ENCODE data around the gene FAM168A.
A peak's percentile ranks its signal among the peaks of the same experiment; 100 is the strongest.

Gene FAM168A

DNA sequence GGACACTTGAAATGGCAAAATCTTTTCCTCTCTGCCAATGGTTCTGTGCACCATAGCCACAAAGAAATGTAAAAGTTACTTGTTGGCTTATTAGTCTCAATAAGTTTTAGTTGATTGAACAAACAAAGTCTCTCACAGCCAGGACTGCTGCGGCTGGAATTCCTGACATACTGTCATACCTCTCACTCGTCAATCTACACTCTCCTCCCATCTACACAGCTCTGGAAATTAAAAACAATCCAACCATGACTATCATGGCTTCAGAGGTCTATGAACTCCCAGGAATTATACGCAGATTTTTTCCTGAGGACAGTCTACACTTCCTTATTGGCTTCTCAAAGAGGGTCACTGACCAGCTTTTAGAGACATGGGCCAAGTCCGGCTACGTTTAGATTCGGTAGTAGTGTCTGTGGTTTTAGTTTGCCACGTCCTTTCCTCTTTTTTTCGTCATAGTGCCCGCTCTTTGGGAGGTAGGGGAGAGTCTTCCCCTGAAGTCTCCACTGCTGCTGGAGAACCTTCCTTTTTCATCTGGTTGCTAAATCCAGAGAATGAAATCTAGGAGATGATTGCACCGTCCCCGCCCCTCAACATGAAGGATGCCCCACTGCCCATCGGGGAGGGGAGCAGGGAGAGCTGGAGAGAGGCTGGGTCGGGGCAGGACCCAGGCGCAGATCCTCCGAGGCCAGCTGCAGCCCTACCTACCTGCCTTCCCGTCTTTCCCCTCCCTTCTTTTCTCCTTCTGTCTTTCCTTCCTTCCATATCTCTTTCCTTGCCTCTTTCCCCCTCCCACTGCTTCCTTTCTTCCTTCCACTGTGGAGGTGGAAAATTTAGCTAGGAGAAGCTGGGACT lies 47.4 kb upstream of the FAM168A start:
- Histone ChIP-seq H4K20me1 (ENCODE audit: insufficient read depth, low read length) (no peaks in the 10 kb centered on the region), H2AFZ (ENCODE audit: low read length) (0 out of 2 replicates have a peak overlapping the region, but pooled peaks have one; percentile 24), H3K4me1 (ENCODE audit: low read length) (0 out of 2 replicates have a peak, but pooled peaks cover 4% of the 10 kb centered on the region), H3K9me3 (replicated peaks; ENCODE audit: insufficient read depth, low read length) (no peaks in the 10 kb centered on the region), H3K9me2 (replicated peaks; ENCODE audit: insufficient read depth, low read length) (no peaks in the 10 kb centered on the region), H3K79me2 (ENCODE audit: low read length) (no peaks in the 10 kb centered on the region), H3K9ac (ENCODE audit: low read length) (no peak overlapping the region), H3K4me3 (ENCODE audit: low read length) (no peak overlapping the region), H3K4me2 (ENCODE audit: low read depth, low read length) (no peak overlapping the region), H3K36me3 (replicated peaks; ENCODE audit: insufficient read depth, low read length) (no peaks in the 10 kb centered on the region), H3K27ac (ENCODE audit: low read length) (no peak overlapping the region), H3F3A (ENCODE audit: insufficient read depth, low read length) (no peaks in the 10 kb centered on the region; the same call in 1 of the 2 replicates), H3K27me3 (replicated peaks; ENCODE audit: insufficient read depth, low read length) (0 out of 2 replicates have a peak, but pooled peaks cover 5% of the 10 kb centered on the region)
- no peak for DNase-seq
- TF ChIP-seq, protein P1, sequence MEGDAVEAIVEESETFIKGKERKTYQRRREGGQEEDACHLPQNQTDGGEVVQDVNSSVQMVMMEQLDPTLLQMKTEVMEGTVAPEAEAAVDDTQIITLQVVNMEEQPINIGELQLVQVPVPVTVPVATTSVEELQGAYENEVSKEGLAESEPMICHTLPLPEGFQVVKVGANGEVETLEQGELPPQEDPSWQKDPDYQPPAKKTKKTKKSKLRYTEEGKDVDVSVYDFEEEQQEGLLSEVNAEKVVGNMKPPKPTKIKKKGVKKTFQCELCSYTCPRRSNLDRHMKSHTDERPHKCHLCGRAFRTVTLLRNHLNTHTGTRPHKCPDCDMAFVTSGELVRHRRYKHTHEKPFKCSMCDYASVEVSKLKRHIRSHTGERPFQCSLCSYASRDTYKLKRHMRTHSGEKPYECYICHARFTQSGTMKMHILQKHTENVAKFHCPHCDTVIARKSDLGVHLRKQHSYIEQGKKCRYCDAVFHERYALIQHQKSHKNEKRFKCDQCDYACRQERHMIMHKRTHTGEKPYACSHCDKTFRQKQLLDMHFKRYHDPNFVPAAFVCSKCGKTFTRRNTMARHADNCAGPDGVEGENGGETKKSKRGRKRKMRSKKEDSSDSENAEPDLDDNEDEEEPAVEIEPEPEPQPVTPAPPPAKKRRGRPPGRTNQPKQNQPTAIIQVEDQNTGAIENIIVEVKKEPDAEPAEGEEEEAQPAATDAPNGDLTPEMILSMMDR (IDR thresholded peaks at IDR 0.05; ENCODE audit: low read length) = no peak
- TF ChIP-seq EZH2 (optimal IDR thresholded peaks at IDR 0.05; ENCODE audit: low read depth, low read length) (no peak), EZH2phosphoT487 (IDR thresholded peaks at IDR 0.05; ENCODE audit: low read length) (no peak)

DNA sequence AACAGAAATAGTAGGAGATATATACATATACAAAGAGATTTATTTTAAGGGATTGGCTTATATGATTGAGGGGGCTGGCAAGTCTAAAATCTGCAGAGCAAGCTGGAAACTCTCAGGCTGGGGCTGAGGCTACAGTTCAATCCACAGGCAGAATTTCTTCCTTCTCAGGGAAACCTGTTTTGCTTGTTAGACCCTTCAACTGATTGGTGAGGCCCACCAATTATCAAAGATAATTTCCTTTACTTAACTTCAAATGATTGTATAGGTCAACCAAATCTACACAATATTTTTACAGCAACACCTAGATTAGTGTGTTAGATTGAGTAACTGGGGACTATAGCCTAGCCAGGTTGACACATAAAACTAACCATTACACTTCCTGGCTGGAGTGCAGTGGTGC lies 43.8 kb upstream of the FAM168A start:
- H3K4me2 ChIP-seq (ENCODE audit: low read depth, low read length) = no peak overlapping the region
- no peaks in the 10 kb centered on the region for H3K4me1 ChIP-seq (ENCODE audit: low read length)
- H3K27me3 ChIP-seq (replicated peaks; ENCODE audit: insufficient read depth, low read length) = 0 out of 2 replicates have a peak, but pooled peaks cover 5% of the 10 kb centered on the region
- H3K27ac ChIP-seq (ENCODE audit: low read length) = no peak overlapping the region
- H3K9me3 ChIP-seq (replicated peaks; ENCODE audit: insufficient read depth, low read length) = no peaks in the 10 kb centered on the region
- no peak overlapping the region for H2AFZ ChIP-seq (ENCODE audit: low read length)
- H3K36me3 ChIP-seq (replicated peaks; ENCODE audit: insufficient read depth, low read length) = no peaks in the 10 kb centered on the region
- no peaks in the 10 kb centered on the region for H4K20me1 ChIP-seq (ENCODE audit: insufficient read depth, low read length)
- H3K9ac ChIP-seq (ENCODE audit: low read length) = no peak overlapping the region
- no peak for DNase-seq
- no peak overlapping the region for H3K4me3 ChIP-seq (ENCODE audit: low read length)
- H3K9me2 ChIP-seq (replicated peaks; ENCODE audit: insufficient read depth, low read length) = no peaks in the 10 kb centered on the region
- H3F3A ChIP-seq (ENCODE audit: insufficient read depth, low read length) = no peaks in the 10 kb centered on the region
- H3K79me2 ChIP-seq (ENCODE audit: low read length) = no peaks in the 10 kb centered on the region
- TF ChIP-seq EZH2phosphoT487 (IDR thresholded peaks at IDR 0.05; ENCODE audit: low read length) (no peak), EZH2 (optimal IDR thresholded peaks at IDR 0.05; ENCODE audit: low read depth, low read length) (no peak)
- TF ChIP-seq, protein P1 (IDR thresholded peaks at IDR 0.05; ENCODE audit: low read length) = no peak

DNA sequence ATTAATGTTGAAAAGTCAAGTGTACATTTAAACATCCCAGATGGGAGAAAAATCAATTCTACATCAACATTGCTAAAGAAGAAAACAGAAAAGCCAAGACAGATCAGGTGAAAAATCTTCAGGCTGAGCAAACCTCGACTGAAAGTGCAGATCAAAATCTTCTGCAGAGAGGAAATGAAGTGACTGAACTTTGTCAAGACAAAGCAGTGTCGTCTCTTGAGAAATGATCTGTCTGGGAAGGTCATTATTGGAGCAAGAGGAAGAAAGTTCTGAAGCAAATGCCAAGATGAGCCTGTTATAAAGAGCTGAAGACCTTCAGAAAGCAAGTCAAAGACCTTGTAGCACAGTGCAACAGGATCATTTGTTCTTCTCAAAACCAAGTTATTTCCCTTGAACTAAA lies 42.7 kb upstream of the FAM168A start:
- DNase-seq = no peak
- no peaks in the 10 kb centered on the region for H3K4me1 ChIP-seq (ENCODE audit: low read length)
- H3K27ac ChIP-seq (ENCODE audit: low read length) = no peak overlapping the region
- H3K9me2 ChIP-seq (replicated peaks; ENCODE audit: insufficient read depth, low read length) = no peaks in the 10 kb centered on the region
- no peaks in the 10 kb centered on the region for H3K27me3 ChIP-seq (replicated peaks; ENCODE audit: insufficient read depth, low read length)
- no peak overlapping the region for H3K9ac ChIP-seq (ENCODE audit: low read length)
- H3K79me2 ChIP-seq (ENCODE audit: low read length) = no peaks in the 10 kb centered on the region
- H2AFZ ChIP-seq (ENCODE audit: low read length) = no peak overlapping the region
- H3K36me3 ChIP-seq (replicated peaks; ENCODE audit: insufficient read depth, low read length) = no peaks in the 10 kb centered on the region
- no peak overlapping the region for H3K4me3 ChIP-seq (ENCODE audit: low read length)
- no peak overlapping the region for H3K4me2 ChIP-seq (ENCODE audit: low read depth, low read length)
- no peaks in the 10 kb centered on the region for H3F3A ChIP-seq (ENCODE audit: insufficient read depth, low read length)
- TF ChIP-seq, protein P1 (IDR thresholded peaks at IDR 0.05; ENCODE audit: low read length) = no peak
- no peak for TF ChIP-seq EZH2phosphoT487 (IDR thresholded peaks at IDR 0.05; ENCODE audit: low read length)
- no peak for TF ChIP-seq EZH2 (optimal IDR thresholded peaks at IDR 0.05; ENCODE audit: low read depth, low read length)
- no peaks in the 10 kb centered on the region for H4K20me1 ChIP-seq (ENCODE audit: insufficient read depth, low read length)
- no peaks in the 10 kb centered on the region for H3K9me3 ChIP-seq (replicated peaks; ENCODE audit: insufficient read depth, low read length)
